Measurements from ENCODE around the gene TPPP2.

Gene TPPP2

GRCh38 chr14:21060614-21061346 lies 30.8 kb downstream of the TPPP2 start:
- Histone ChIP-seq H3K9ac (no peak overlapping the region), H3K4me2 (ENCODE audit: low read length) (no peak overlapping the region), H3K79me2 (no peaks in the 10 kb centered on the region), H3K27me3 (ENCODE audit: control insufficient read depth, insufficient read depth, low read length) (no peaks in the 10 kb centered on the region), H2AFZ (no peak overlapping the region), H3K4me1 (no peaks in the 10 kb centered on the region), H3K36me3 (ENCODE audit: control insufficient read depth, insufficient read depth, low read length) (no peaks in the 10 kb centered on the region), H3K9me3 (ENCODE audit: control insufficient read depth, low read length) (no peaks in the 10 kb centered on the region), H3K27ac (no peak overlapping the region), H3K4me3 (ENCODE audit: low read depth, low read length) (no peak overlapping the region)
- TF ChIP-seq, protein P1, sequence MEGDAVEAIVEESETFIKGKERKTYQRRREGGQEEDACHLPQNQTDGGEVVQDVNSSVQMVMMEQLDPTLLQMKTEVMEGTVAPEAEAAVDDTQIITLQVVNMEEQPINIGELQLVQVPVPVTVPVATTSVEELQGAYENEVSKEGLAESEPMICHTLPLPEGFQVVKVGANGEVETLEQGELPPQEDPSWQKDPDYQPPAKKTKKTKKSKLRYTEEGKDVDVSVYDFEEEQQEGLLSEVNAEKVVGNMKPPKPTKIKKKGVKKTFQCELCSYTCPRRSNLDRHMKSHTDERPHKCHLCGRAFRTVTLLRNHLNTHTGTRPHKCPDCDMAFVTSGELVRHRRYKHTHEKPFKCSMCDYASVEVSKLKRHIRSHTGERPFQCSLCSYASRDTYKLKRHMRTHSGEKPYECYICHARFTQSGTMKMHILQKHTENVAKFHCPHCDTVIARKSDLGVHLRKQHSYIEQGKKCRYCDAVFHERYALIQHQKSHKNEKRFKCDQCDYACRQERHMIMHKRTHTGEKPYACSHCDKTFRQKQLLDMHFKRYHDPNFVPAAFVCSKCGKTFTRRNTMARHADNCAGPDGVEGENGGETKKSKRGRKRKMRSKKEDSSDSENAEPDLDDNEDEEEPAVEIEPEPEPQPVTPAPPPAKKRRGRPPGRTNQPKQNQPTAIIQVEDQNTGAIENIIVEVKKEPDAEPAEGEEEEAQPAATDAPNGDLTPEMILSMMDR (IDR thresholded peaks at IDR 0.05) = no peak

GRCh38 chr14:21061347-21061668 lies 31.3 kb downstream of the TPPP2 start:
- H3K27me3 ChIP-seq (ENCODE audit: control insufficient read depth, insufficient read depth, low read length) = no peaks in the 10 kb centered on the region
- H3K9ac ChIP-seq = no peak overlapping the region
- TF ChIP-seq, protein P1 (IDR thresholded peaks at IDR 0.05) = no peak
- H2AFZ ChIP-seq = no peak overlapping the region
- no peaks in the 10 kb centered on the region for H3K9me3 ChIP-seq (ENCODE audit: control insufficient read depth, low read length)
- no peak overlapping the region for H3K4me2 ChIP-seq (ENCODE audit: low read length)
- H3K36me3 ChIP-seq (ENCODE audit: control insufficient read depth, insufficient read depth, low read length) = no peaks in the 10 kb centered on the region
- no peak overlapping the region for H3K27ac ChIP-seq
- no peak overlapping the region for H3K4me3 ChIP-seq (ENCODE audit: low read depth, low read length)
- H3K4me1 ChIP-seq = no peaks in the 10 kb centered on the region
- no peaks in the 10 kb centered on the region for H3K79me2 ChIP-seq

- H3K9me3 ChIP-seq (ENCODE audit: control insufficient read depth, low read length) = no peaks in the 10 kb centered on the region
- no peak overlapping the region for H3K27ac ChIP-seq
- H3K4me2 ChIP-seq (ENCODE audit: low read length) = no peak overlapping the region
- TF ChIP-seq, protein P1 (IDR thresholded peaks at IDR 0.05) = no peak
- no peak overlapping the region for H3K4me3 ChIP-seq (ENCODE audit: low read depth, low read length)
- no peak overlapping the region for H2AFZ ChIP-seq
- peaks cover 3% of the 10 kb centered on the region for H3K4me1 ChIP-seq
- no peaks in the 10 kb centered on the region for H3K36me3 ChIP-seq (ENCODE audit: control insufficient read depth, insufficient read depth, low read length)
- no peak overlapping the region for H3K9ac ChIP-seq
- no peaks in the 10 kb centered on the region for H3K79me2 ChIP-seq
- H3K27me3 ChIP-seq (ENCODE audit: control insufficient read depth, insufficient read depth, low read length) = no peaks in the 10 kb centered on the region
Measured at GRCh38 chr14:21063479-21063878, 33.5 kb downstream of the TPPP2 start.

DNA sequence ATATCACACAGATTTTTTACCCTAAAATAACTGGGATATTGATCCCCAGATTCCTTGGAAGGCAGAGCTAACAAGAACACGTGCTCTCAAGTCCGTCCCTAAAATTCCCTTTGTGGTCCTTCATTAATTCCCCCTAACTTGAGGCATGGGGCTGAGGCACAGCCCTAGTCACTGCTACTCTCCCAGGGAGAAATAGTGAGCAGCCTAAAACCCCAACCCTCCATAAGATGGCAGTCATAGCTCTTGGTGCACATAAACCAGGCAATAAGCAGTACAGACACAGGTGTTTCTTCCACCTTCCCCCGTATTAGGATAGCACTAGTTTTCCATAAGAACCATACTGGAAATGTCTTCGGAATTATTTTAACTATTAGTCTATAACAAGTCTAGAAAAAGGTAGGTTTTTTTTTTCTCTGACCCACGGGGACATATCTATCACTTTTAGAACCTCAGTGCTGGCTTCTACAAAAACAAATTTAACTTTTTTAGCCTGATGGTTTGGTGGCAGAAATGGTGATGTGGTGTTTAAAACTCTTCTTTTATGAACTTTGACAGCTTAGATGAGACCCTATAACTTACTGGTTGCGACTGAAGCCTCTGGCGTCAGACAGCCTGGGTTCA lies 37.0 kb downstream of the TPPP2 start:
- Histone ChIP-seq H3K27me3 (ENCODE audit: control insufficient read depth, insufficient read depth, low read length) (no peaks in the 10 kb centered on the region), H3K4me2 (ENCODE audit: low read length) (no peak overlapping the region), H3K4me1 (peaks cover 20% of the 10 kb centered on the region), H3K36me3 (ENCODE audit: control insufficient read depth, insufficient read depth, low read length) (no peaks in the 10 kb centered on the region), H3K9ac (no peak overlapping the region), H3K79me2 (peaks cover under 1% of the 10 kb centered on the region), H3K27ac (no peak overlapping the region), H3K4me3 (ENCODE audit: low read depth, low read length) (no peak overlapping the region), H2AFZ (no peak overlapping the region), H3K9me3 (ENCODE audit: control insufficient read depth, low read length) (no peaks in the 10 kb centered on the region)
- TF ChIP-seq, protein P1 (IDR thresholded peaks at IDR 0.05) = peak; percentile 16

Data from parathyroid adenoma (tissue), 2 donors.